ENCODE results near the gene ETHE1.

ETHE1 gene

GRCh38 chr19:43467730-43468129, 59.3 kb downstream of the ETHE1 start:
- peaks cover 4 to 13% of the 10 kb centered on the region in 2 donors for H3K4me1 ChIP-seq (ENCODE audit: control insufficient read depth in 2 of 2, insufficient read depth in 1 of 2, low read depth in 1 of 2, low read length in 2 of 2)
- no peak overlapping the region for H3K4me2 ChIP-seq (ENCODE audit: insufficient read depth, low read length, poor library complexity, severe bottlenecking)
- no peak overlapping the region for H4K8ac ChIP-seq (ENCODE audit: low read depth, low read length)
- DNase-seq (ENCODE audit: low spot score), result no peak
- no peak overlapping the region for H2BK120ac ChIP-seq (ENCODE audit: low read depth, low read length)
- no peak overlapping the region for H2BK5ac ChIP-seq (ENCODE audit: low read length)
- H3K36me3 ChIP-seq (replicated peaks in 1 of 2; ENCODE audit: control insufficient read depth in 2 of 2, insufficient read depth in 2 of 2, low read length in 2 of 2), result no peaks in the 10 kb centered on the region
- no peak overlapping the region for H3K14ac ChIP-seq (ENCODE audit: low read length)
- H4K91ac ChIP-seq (ENCODE audit: low read depth, low read length, poor library complexity), result no peak overlapping the region
- peaks cover 0 to 2% of the 10 kb centered on the region in 2 donors for H3K9me3 ChIP-seq (replicated peaks in 1 of 2; ENCODE audit: control insufficient read depth in 2 of 2, insufficient read depth in 1 of 2, low read depth in 1 of 2, low read length in 2 of 2)
- no peak overlapping the region for H3K18ac ChIP-seq (ENCODE audit: low read length)
- no CpG with 5 or more reads among the region's 4 CpGs for WGBS, 2 donors (ENCODE audit: extremely low coverage in 2 of 2, insufficient read length in 2 of 2, insufficient replicate concordance in 1 of 2)
- no peaks in the 10 kb centered on the region for H3K79me1 ChIP-seq (ENCODE audit: low read depth, low read length)
- no peak overlapping the region for H3K9ac ChIP-seq (ENCODE audit: low read depth, low read length, poor library complexity)
- no peak overlapping the region for H3K4me3 ChIP-seq (ENCODE audit: low read length in 2 of 2)
- H2AK5ac ChIP-seq (ENCODE audit: low read depth, low read length), result no peak overlapping the region
- H3K27ac ChIP-seq (replicated peaks; ENCODE audit: low read length), result no peak overlapping the region
- H3K4ac ChIP-seq (ENCODE audit: low read length), result no peak overlapping the region
- H3K27me3 ChIP-seq (ENCODE audit: control insufficient read depth in 3 of 3, insufficient read depth in 3 of 3, low read depth in 1 of 3, low read length in 3 of 3), result peaks cover 6 to 25% (median 21%) of the 10 kb centered on the region in 3 experiments
- no peak overlapping the region for H2BK12ac ChIP-seq (ENCODE audit: low read length)
- H2BK15ac ChIP-seq (ENCODE audit: low read length), result no peak overlapping the region
- no peak overlapping the region for H2AFZ ChIP-seq (ENCODE audit: low read length)
- no peak overlapping the region for H3K23ac ChIP-seq (ENCODE audit: low read depth, low read length, poor library complexity)

DNA sequence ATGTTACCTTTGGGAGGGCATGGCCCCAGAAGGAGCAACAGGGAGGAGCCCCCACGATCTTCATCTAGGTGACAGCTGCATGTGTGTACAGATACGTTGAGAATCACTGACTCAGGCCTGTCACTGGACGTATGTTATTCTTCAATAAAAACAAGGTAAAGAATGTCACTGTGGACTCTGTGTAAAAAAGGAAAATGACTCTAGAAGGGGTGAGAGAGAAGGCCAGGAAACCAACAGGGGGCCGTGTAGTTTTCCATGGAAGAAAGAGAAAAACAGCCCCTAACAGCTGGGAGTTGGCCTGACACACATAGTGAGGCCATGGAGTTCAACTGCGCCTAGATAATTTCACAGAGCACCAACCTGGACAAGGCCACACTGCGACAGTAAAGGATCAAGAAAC, 59.7 kb downstream of the ETHE1 start:
- Histone ChIP-seq H4K8ac (ENCODE audit: low read depth, low read length) (no peak overlapping the region), H3K79me1 (ENCODE audit: low read depth, low read length) (no peaks in the 10 kb centered on the region), H3K4me1 (ENCODE audit: control insufficient read depth in 2 of 2, insufficient read depth in 1 of 2, low read depth in 1 of 2, low read length in 2 of 2) (peaks cover 4 to 13% of the 10 kb centered on the region in 2 donors), H2BK5ac (ENCODE audit: low read length) (no peak overlapping the region), H4K91ac (ENCODE audit: low read depth, low read length, poor library complexity) (no peak overlapping the region), H3K4ac (ENCODE audit: low read length) (no peak overlapping the region), H3K36me3 (replicated peaks in 1 of 2; ENCODE audit: control insufficient read depth in 2 of 2, insufficient read depth in 2 of 2, low read length in 2 of 2) (no peaks in the 10 kb centered on the region), H2BK12ac (ENCODE audit: low read length) (no peak overlapping the region), H3K27ac (replicated peaks; ENCODE audit: low read length) (no peak overlapping the region), H3K23ac (ENCODE audit: low read depth, low read length, poor library complexity) (no peak overlapping the region), H3K27me3 (ENCODE audit: control insufficient read depth in 3 of 3, insufficient read depth in 3 of 3, low read depth in 1 of 3, low read length in 3 of 3) (peaks cover 6 to 29% (median 25%) of the 10 kb centered on the region in 3 experiments), H3K4me3 (ENCODE audit: low read length in 2 of 2) (no peak overlapping the region), H3K18ac (ENCODE audit: low read length) (no peak overlapping the region), H2BK120ac (ENCODE audit: low read depth, low read length) (no peak overlapping the region), H3K9ac (ENCODE audit: low read depth, low read length, poor library complexity) (no peak overlapping the region), H2AK5ac (ENCODE audit: low read depth, low read length) (no peak overlapping the region), H2AFZ (ENCODE audit: low read length) (no peak overlapping the region), H3K14ac (ENCODE audit: low read length) (no peak overlapping the region), H3K4me2 (ENCODE audit: insufficient read depth, low read length, poor library complexity, severe bottlenecking) (no peak overlapping the region), H3K9me3 (replicated peaks in 1 of 2; ENCODE audit: control insufficient read depth in 2 of 2, insufficient read depth in 1 of 2, low read depth in 1 of 2, low read length in 2 of 2) (peaks cover 0 to 2% of the 10 kb centered on the region in 2 donors), H2BK15ac (ENCODE audit: low read length) (no peak overlapping the region)
- DNase-seq (ENCODE audit: low spot score), result no peak
- no CpG with 5 or more reads among the region's 6 CpGs for WGBS, 2 donors (ENCODE audit: extremely low coverage in 2 of 2, insufficient read length in 2 of 2, insufficient replicate concordance in 1 of 2)

GRCh38 chr19:43466793-43467192, 60.2 kb downstream of the ETHE1 start:
- no peak for DNase-seq (ENCODE audit: low spot score)
- no peak overlapping the region for H2BK5ac ChIP-seq (ENCODE audit: low read length)
- H2BK15ac ChIP-seq (ENCODE audit: low read length), result no peak overlapping the region
- no peak overlapping the region for H2BK120ac ChIP-seq (ENCODE audit: low read depth, low read length)
- H3K4me1 ChIP-seq (ENCODE audit: control insufficient read depth in 2 of 2, insufficient read depth in 1 of 2, low read depth in 1 of 2, low read length in 2 of 2), result peaks cover 4 to 13% of the 10 kb centered on the region in 2 donors
- H3K4me2 ChIP-seq (ENCODE audit: insufficient read depth, low read length, poor library complexity, severe bottlenecking), result no peak overlapping the region
- no peak overlapping the region for H2AFZ ChIP-seq (ENCODE audit: low read length)
- H3K18ac ChIP-seq (ENCODE audit: low read length), result no peak overlapping the region
- H4K91ac ChIP-seq (ENCODE audit: low read depth, low read length, poor library complexity), result no peak overlapping the region
- no peak overlapping the region for H2BK12ac ChIP-seq (ENCODE audit: low read length)
- H3K4ac ChIP-seq (ENCODE audit: low read length), result no peak overlapping the region
- WGBS, 2 donors (ENCODE audit: extremely low coverage in 2 of 2, insufficient read length in 2 of 2, insufficient replicate concordance in 1 of 2), result no CpG with 5 or more reads among the region's 1 CpG
- H3K27ac ChIP-seq (replicated peaks; ENCODE audit: low read length), result no peak overlapping the region
- no peak overlapping the region for H3K23ac ChIP-seq (ENCODE audit: low read depth, low read length, poor library complexity)
- peaks cover 0 to 2% of the 10 kb centered on the region in 2 donors for H3K9me3 ChIP-seq (replicated peaks in 1 of 2; ENCODE audit: control insufficient read depth in 2 of 2, insufficient read depth in 1 of 2, low read depth in 1 of 2, low read length in 2 of 2)
- peaks cover 6 to 33% (median 27%) of the 10 kb centered on the region in 3 experiments for H3K27me3 ChIP-seq (ENCODE audit: control insufficient read depth in 3 of 3, insufficient read depth in 3 of 3, low read depth in 1 of 3, low read length in 3 of 3)
- H3K79me1 ChIP-seq (ENCODE audit: low read depth, low read length), result no peaks in the 10 kb centered on the region
- no peak overlapping the region for H3K14ac ChIP-seq (ENCODE audit: low read length)
- no peak overlapping the region for H3K4me3 ChIP-seq (ENCODE audit: low read length in 2 of 2)
- H2AK5ac ChIP-seq (ENCODE audit: low read depth, low read length), result no peak overlapping the region
- no peak overlapping the region for H3K9ac ChIP-seq (ENCODE audit: low read depth, low read length, poor library complexity)
- no peaks in the 10 kb centered on the region for H3K36me3 ChIP-seq (replicated peaks in 1 of 2; ENCODE audit: control insufficient read depth in 2 of 2, insufficient read depth in 2 of 2, low read length in 2 of 2)
- no peak overlapping the region for H4K8ac ChIP-seq (ENCODE audit: low read depth, low read length)

GRCh38 chr19:43465468-43466120, 61.4 kb downstream of the ETHE1 start, which contains the start of gene LYPD3:
LYPD3 (minus strand) TSS chr19:43465608; CDS start chr19:43465571, 37 bp downstream.
- no peak for DNase-seq (ENCODE audit: low spot score)
- no peak within 1 kb of the TSS for H3K4ac ChIP-seq (ENCODE audit: low read length)
- no peak within 1 kb of the TSS for H4K8ac ChIP-seq (ENCODE audit: low read depth, low read length)
- H3K27me3 ChIP-seq (ENCODE audit: control insufficient read depth in 3 of 3, insufficient read depth in 3 of 3, low read depth in 1 of 3, low read length in 3 of 3), result peaks cover 6 to 43% (median 28%) of the 10 kb centered on the region in 3 experiments
- peak within 1 kb of the TSS; percentile 74 to 88 for H3K4me3 ChIP-seq (ENCODE audit: low read length in 2 of 2)
- no peaks in the 10 kb centered on the region for H3K79me1 ChIP-seq (ENCODE audit: low read depth, low read length)
- peaks cover 0 to 2% of the 10 kb centered on the region in 2 donors for H3K9me3 ChIP-seq (replicated peaks in 1 of 2; ENCODE audit: control insufficient read depth in 2 of 2, insufficient read depth in 1 of 2, low read depth in 1 of 2, low read length in 2 of 2)
- H3K4me2 ChIP-seq (ENCODE audit: insufficient read depth, low read length, poor library complexity, severe bottlenecking), result peak within 1 kb of the TSS; percentile 76
- H2BK5ac ChIP-seq (ENCODE audit: low read length), result peak within 1 kb of the TSS; percentile 55
- H3K36me3 ChIP-seq (replicated peaks in 1 of 2; ENCODE audit: control insufficient read depth in 2 of 2, insufficient read depth in 2 of 2, low read length in 2 of 2), result no peaks in the 10 kb centered on the region
- peak within 1 kb of the TSS; percentile 6 for H3K18ac ChIP-seq (ENCODE audit: low read length)
- peak within 1 kb of the TSS; percentile 52 for H2BK15ac ChIP-seq (ENCODE audit: low read length)
- peaks cover 4 to 13% of the 10 kb centered on the region in 2 donors for H3K4me1 ChIP-seq (ENCODE audit: control insufficient read depth in 2 of 2, insufficient read depth in 1 of 2, low read depth in 1 of 2, low read length in 2 of 2)
- no peak within 1 kb of the TSS for H2BK12ac ChIP-seq (ENCODE audit: low read length)
- H3K14ac ChIP-seq (ENCODE audit: low read length), result no peak within 1 kb of the TSS
- H3K23ac ChIP-seq (ENCODE audit: low read depth, low read length, poor library complexity), result no peak within 1 kb of the TSS
- H2AFZ ChIP-seq (ENCODE audit: low read length), result peak within 1 kb of the TSS; percentile 98
- peak within 1 kb of the TSS; percentile 13 for H2AK5ac ChIP-seq (ENCODE audit: low read depth, low read length)
- H2BK120ac ChIP-seq (ENCODE audit: low read depth, low read length), result no peak within 1 kb of the TSS
- no peak within 1 kb of the TSS for H3K27ac ChIP-seq (replicated peaks; ENCODE audit: low read length)
- peak within 1 kb of the TSS; percentile 50 for H4K91ac ChIP-seq (ENCODE audit: low read depth, low read length, poor library complexity)
- WGBS, 2 donors (ENCODE audit: extremely low coverage in 2 of 2, insufficient read length in 2 of 2, insufficient replicate concordance in 1 of 2), result no CpG with 5 or more reads among the region's 24 CpGs
- H3K9ac ChIP-seq (ENCODE audit: low read depth, low read length, poor library complexity), result no peak within 1 kb of the TSS

Measured in neuronal stem cell (in vitro differentiated cells).